Kasumi-1 (cell line): Measurements from ENCODE around the gene PARVA.

Experiments used
- DNase-seq, 2 experiments: peaks; one replicate each; lab custom pipeline; 2025; lab: John Stamatoyannopoulos, UW

PARVA gene

GRCh38 chr11:12376259-12377081 lies 901 bp upstream of the PARVA start:
- no peak for DNase-seq

GRCh38 chr11:12377824-12378593 lies 638 bp downstream of the PARVA start:
- DNase-seq, result no peak

- no peak for DNase-seq
Observed at GRCh38 chr11:12380565-12381325, 3.4 kb downstream of the PARVA start.

- no peak for DNase-seq
Observed at GRCh38 chr11:12381875-12382274, 4.5 kb downstream of the PARVA start.

GRCh38 chr11:12382451-12382850 lies 5.1 kb downstream of the PARVA start:
- no peak for DNase-seq

GRCh38 chr11:12386309-12386708 lies 8.9 kb downstream of the PARVA start:
- no peak for DNase-seq

GRCh38 chr11:12386745-12387144 lies 9.4 kb downstream of the PARVA start:
- DNase-seq, result no peak

- no peak for DNase-seq
Observed at GRCh38 chr11:12388173-12388572, 10.8 kb downstream of the PARVA start.

- no peak for DNase-seq
Observed at GRCh38 chr11:12388939-12389670, 11.7 kb downstream of the PARVA start.

GRCh38 chr11:12389676-12390657 lies 12.6 kb downstream of the PARVA start:
- no peak for DNase-seq

- DNase-seq, result no peak
Observed at GRCh38 chr11:12390687-12391110, 13.3 kb downstream of the PARVA start.

GRCh38 chr11:12392672-12393071 lies 15.3 kb downstream of the PARVA start:
- no peak for DNase-seq

GRCh38 chr11:12393691-12394090 lies 16.3 kb downstream of the PARVA start:
- no peak for DNase-seq

- DNase-seq, result no peak
Observed at GRCh38 chr11:12394601-12395000, 17.2 kb downstream of the PARVA start.

- no peak for DNase-seq
Observed at GRCh38 chr11:12395333-12395732, 18.0 kb downstream of the PARVA start.

GRCh38 chr11:12397931-12398334 lies 20.6 kb downstream of the PARVA start:
- DNase-seq, result no peak

- no peak for DNase-seq
Observed at GRCh38 chr11:12399355-12399754, 22.0 kb downstream of the PARVA start.

- DNase-seq, result no peak
Observed at GRCh38 chr11:12402025-12402424, 24.7 kb downstream of the PARVA start.

- no peak for DNase-seq
Observed at GRCh38 chr11:12402691-12403120, 25.3 kb downstream of the PARVA start.
